OCI-LY1 (cell line): ENCODE data around the gene HOXA4.

Experiments used
- H2AFZ ChIP-seq: fragments of 200-600 bp; sonication (generic), shearing (Covaris generic); 2 replicates; pipeline ENCODE4 v1.6.0; 2014; ENCODE audit warnings: antibody characterized with exemption, mild to moderate bottlenecking, low read length
- H3F3A ChIP-seq: fragments of 200-600 bp; sonication (generic), shearing (Covaris generic); 2 replicates; pipeline ENCODE4 v1.6.0; 2014; ENCODE audit warnings: mild to moderate bottlenecking, antibody characterized with exemption, low read length, moderate library complexity; ENCODE audit not compliant: insufficient read depth
- H3K27ac ChIP-seq: fragments of 200-600 bp; sonication (generic); 2 replicates; pipeline ENCODE4 v1.5.1; 2014; ENCODE audit warnings: low read length, mixed run types, mild to moderate bottlenecking, low read depth; ENCODE audit not compliant: poor library complexity, severe bottlenecking
- H3K27me3 ChIP-seq: fragments of 200-600 bp; sonication (generic); 2 replicates; pipeline ENCODE4 v1.6.0; 2014; ENCODE audit warnings: antibody characterized with exemption, mild to moderate bottlenecking, low read length, moderate library complexity; ENCODE audit not compliant: insufficient read depth
- H3K36me3 ChIP-seq: fragments of 200-600 bp; sonication (generic); 2 replicates; pipeline ENCODE4 v1.6.1; 2014; ENCODE audit warnings: mild to moderate bottlenecking, antibody characterized with exemption, low read length, moderate library complexity, mixed read lengths; ENCODE audit not compliant: insufficient read depth
- H3K4me1 ChIP-seq: fragments of 200-600 bp; sonication (generic); 2 replicates; pipeline ENCODE4 v1.5.1; 2014; ENCODE audit warnings: mild to moderate bottlenecking, low read length, moderate library complexity; ENCODE audit not compliant: insufficient read depth, severe bottlenecking
- H3K4me2 ChIP-seq: fragments of 200-600 bp; sonication (generic), shearing (Covaris generic); 2 replicates; pipeline ENCODE4 v1.6.1; 2014; ENCODE audit warnings: low read length
- H3K4me3 ChIP-seq: fragments of 200-600 bp; sonication (generic); 2 replicates; pipeline ENCODE4 v1.5.1; 2014; ENCODE audit warnings: low read length, low read depth, mild to moderate bottlenecking, mixed read lengths; ENCODE audit not compliant: poor library complexity, severe bottlenecking
- H3K79me2 ChIP-seq: fragments of 200-600 bp; shearing (Covaris generic); 2 replicates; pipeline ENCODE4 v1.6.1; 2016; ENCODE audit warnings: mixed run types, low read length, mixed read lengths; ENCODE audit not compliant: insufficient read depth
- H3K9ac ChIP-seq: fragments of 200-600 bp; sonication (generic), shearing (Covaris generic); 2 replicates; pipeline ENCODE4 v1.6.1; 2014; ENCODE audit warnings: mild to moderate bottlenecking, low read length, mixed read lengths
- H3K9me2 ChIP-seq: fragments of 200-600 bp; sonication (generic), shearing (Covaris generic); 2 replicates; pipeline ENCODE4 v1.6.1; 2014; ENCODE audit warnings: low read depth, mild to moderate bottlenecking, low read length, mixed read lengths
- H3K9me3 ChIP-seq: fragments of 200-600 bp; shearing (Covaris generic); 2 replicates; pipeline ENCODE4 v1.6.1; 2014; ENCODE audit warnings: low read length, mixed read lengths
- H4K20me1 ChIP-seq: fragments of 200-600 bp; sonication (generic), shearing (Covaris generic); 2 replicates; pipeline ENCODE4 v1.6.0; 2016; ENCODE audit warnings: mild to moderate bottlenecking, low read length; ENCODE audit not compliant: insufficient read depth
- CTCF ChIP-seq: fragments of 200-600 bp; sonication (generic), shearing (Covaris generic); IDR thresholded peaks from 2 replicates; pipeline ENCODE4 v1.5.1; 2017; ENCODE audit warnings: mild to moderate bottlenecking, antibody characterized with exemption, low read length, moderate library complexity, mixed read lengths
- EZH2 ChIP-seq: fragments of 200-600 bp; sonication (generic), shearing (Covaris generic); IDR thresholded peaks from 2 replicates; pipeline ENCODE4 v1.8.0; 2017; ENCODE audit warnings: borderline replicate concordance, mixed run types, mild to moderate bottlenecking, antibody characterized with exemption, low read length, moderate library complexity, mixed read lengths

HOXA4 gene

DNA sequence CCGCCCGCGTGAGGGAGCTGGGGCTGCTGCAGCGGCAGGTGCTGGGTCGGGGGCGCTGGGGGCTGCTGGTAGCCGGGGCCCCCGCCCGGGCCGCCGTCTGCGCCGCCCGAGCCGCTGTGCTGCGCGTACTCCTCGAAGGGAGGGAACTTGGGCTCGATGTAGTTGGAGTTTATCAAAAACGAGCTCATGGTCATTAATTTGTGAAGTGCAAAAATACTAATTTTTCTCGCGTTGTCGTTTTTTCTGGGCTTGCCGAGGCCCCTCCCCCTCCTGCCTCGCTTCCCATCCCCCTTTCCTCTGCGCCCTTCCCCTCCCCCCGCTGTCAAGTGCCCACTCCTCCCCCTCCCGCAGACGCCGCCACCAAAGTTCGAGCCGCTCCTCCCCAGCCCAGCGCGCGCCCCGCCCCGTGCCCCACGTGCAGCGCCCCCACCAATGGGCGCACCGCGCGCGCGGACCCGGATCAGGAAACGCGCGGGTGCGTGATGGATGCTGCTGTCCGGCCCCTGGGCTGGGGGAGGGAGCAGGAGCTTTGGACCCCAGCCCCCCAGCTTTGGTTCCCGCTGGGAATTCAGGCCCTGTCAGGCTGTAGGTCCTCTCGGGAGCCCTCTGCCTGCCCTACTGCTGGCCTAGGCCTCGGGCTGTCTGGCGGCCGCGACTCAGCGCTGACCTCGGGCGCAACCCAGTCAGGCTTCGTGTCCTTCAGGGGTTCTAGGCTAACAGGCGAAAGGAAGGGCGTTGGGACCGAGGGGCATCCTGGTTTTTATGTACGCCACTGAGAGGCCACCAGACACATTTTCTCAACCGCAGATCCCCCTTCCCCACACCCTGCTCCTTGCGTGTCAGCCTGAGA is at the start of gene HOXA4:
Gene HOXA4 (minus strand): TSS at position 218 of the 850 bp plus-strand sequence. CDS start 24 bp downstream, at position 194.
- no peak within 1 kb of the TSS for H3K27ac ChIP-seq
- no peaks in the 10 kb centered on the region for H3K27me3 ChIP-seq
- no peak within 1 kb of the TSS for H3K9ac ChIP-seq
- no peaks in the 10 kb centered on the region for H3K79me2 ChIP-seq
- no peak within 1 kb of the TSS for H2AFZ ChIP-seq
- no peaks in the 10 kb centered on the region for H3F3A ChIP-seq
- H4K20me1 ChIP-seq = no peaks in the 10 kb centered on the region
- no peaks in the 10 kb centered on the region for H3K9me2 ChIP-seq
- H3K4me2 ChIP-seq = no peak within 1 kb of the TSS
- TF ChIP-seq EZH2 = no peak
- TF ChIP-seq CTCF = no peak
- no peak within 1 kb of the TSS for H3K4me3 ChIP-seq
- no peaks in the 10 kb centered on the region for H3K4me1 ChIP-seq
- no peaks in the 10 kb centered on the region for H3K36me3 ChIP-seq
- no peaks in the 10 kb centered on the region for H3K9me3 ChIP-seq

GRCh38 chr7:27179503-27180430 is 49.2 kb upstream of the HOXA4 start:
- Histone ChIP-seq H3K4me3 (peak overlapping the region; percentile 38), H3K9ac (no peak overlapping the region), H4K20me1 (no peaks in the 10 kb centered on the region), H3K9me3 (no peaks in the 10 kb centered on the region), H3K9me2 (no peaks in the 10 kb centered on the region), H3K27ac (no peak overlapping the region), H3F3A (no peaks in the 10 kb centered on the region), H3K27me3 (peaks cover 2% of the 10 kb centered on the region; the same call in 1 of the 2 replicates), H3K4me2 (peak overlapping the region; percentile 42), H2AFZ (no peak overlapping the region), H3K36me3 (no peaks in the 10 kb centered on the region), H3K4me1 (peaks cover 14% of the 10 kb centered on the region), H3K79me2 (no peaks in the 10 kb centered on the region)
- TF ChIP-seq EZH2 (no peak), CTCF (peak; percentile 99)

DNA sequence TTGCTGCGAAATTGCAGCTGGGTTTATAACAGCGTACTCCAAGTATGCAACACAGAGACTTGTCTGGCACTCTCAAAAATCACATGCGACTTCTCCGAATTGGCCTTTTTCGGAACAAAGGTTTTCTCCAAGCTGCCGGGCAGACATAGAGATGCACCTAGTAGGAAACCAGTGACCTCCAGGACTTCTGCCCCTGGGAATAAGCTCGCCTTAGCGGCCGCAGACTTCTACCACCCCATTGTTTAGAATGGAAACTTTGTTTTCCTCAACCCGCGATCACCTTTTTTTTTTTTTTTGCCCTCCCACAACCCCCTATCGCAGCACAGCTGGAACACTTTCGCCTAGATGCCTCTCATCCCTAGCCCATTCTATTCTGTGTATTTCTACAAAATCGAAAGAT is 48.5 kb upstream of the HOXA4 start:
- no peaks in the 10 kb centered on the region for H3K79me2 ChIP-seq
- no peak overlapping the region for H3K27ac ChIP-seq
- no peak overlapping the region for H3K4me3 ChIP-seq
- H3K4me1 ChIP-seq = peaks cover 12% of the 10 kb centered on the region
- H3F3A ChIP-seq = no peaks in the 10 kb centered on the region
- H4K20me1 ChIP-seq = no peaks in the 10 kb centered on the region
- H3K9me2 ChIP-seq = no peaks in the 10 kb centered on the region
- H3K27me3 ChIP-seq = no peaks in the 10 kb centered on the region; the same call in 1 of the 2 replicates
- H3K9me3 ChIP-seq = no peaks in the 10 kb centered on the region
- H3K4me2 ChIP-seq = no peak overlapping the region
- H2AFZ ChIP-seq = no peak overlapping the region
- H3K9ac ChIP-seq = no peak overlapping the region
- TF ChIP-seq CTCF (no peak), EZH2 (no peak)
- H3K36me3 ChIP-seq = no peaks in the 10 kb centered on the region
